Measurements from ENCODE around the gene UBE2D2. TPM values are rescaled to one million over a fixed set of nuclear protein-coding genes. Genes with fewer than 3 reads are reported as not detected.
"Not testable (repeated sequence)": the region's sequence is repeated elsewhere in the genome, so short reads cannot be mapped to it uniquely, and the experiment has no call there.

The UBE2D2 gene
- total and polyA plus RNA-seq, 2 donors, result 94.7 to 98.7 TPM

GRCh38 chr5:139527090-139527470 lies 34.1 kb upstream of the UBE2D2 start:
- 73% methylated on average over 2 of the region's 2 CpGs for WGBS
- not testable (repeated sequence) for DNase-seq (ENCODE audit: extremely low spot score); H3K27ac ChIP-seq (ENCODE audit: low read depth); H3K4me3 ChIP-seq (ENCODE audit: low read depth, low read length); H3K36me3 ChIP-seq (ENCODE audit: insufficient read depth); H3K4me1 ChIP-seq (ENCODE audit: insufficient read depth)

DNA sequence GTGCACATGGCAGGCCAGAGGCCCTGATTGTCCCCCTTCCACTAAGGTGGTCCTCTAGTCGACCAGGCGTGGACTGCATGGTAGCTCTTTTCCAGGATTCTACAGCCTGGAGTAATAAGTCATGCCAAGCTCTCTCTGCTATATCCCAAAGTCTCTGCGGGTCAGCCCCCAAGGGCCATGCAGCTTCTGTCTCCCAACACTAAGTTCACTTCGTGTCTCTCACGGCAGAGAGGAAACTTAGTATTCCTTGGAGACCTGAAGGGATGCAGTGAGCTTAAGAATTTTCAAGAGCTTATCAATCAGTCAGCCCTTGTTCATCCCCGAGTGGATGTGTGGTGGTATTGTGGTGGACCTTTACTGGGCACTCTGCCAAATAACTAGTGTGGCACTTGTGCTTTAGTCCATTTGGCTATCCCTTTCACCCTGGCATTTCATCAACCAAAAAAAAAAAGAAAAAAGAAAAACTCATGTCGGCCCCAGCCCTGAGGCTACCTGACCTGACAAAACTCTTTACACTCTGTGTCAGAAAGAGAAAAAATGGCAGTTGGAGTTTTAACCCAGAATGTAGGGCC lies 33.2 kb upstream of the UBE2D2 start:
- H3K4me3 ChIP-seq (ENCODE audit: low read depth, low read length); H3K27ac ChIP-seq (ENCODE audit: low read depth); H3K36me3 ChIP-seq (ENCODE audit: insufficient read depth); DNase-seq (ENCODE audit: extremely low spot score); H3K4me1 ChIP-seq (ENCODE audit: insufficient read depth): not testable (repeated sequence)
- WGBS, result 69% methylated on average over 7 of the region's 7 CpGs

DNA sequence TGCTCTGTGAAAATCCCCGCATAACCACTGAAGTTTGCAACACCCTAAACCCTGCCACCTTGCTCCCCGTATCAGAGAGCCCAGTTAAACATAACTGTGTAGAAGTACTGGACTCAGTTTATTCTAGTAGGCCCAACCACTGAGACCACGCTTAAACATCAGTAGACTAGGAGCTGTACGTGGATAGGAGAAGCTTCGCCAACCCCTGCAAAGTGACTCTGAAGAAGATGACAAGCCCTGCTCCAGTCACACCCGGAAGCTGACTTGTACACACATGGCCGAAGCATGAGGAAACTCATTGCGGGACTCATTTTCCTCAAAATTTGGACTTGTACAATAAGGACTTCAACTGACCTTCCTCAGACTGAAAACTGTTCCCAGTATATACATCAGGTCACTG lies 32.4 kb upstream of the UBE2D2 start:
- 95% methylated on average over 8 of the region's 8 CpGs for WGBS
- H3K36me3 ChIP-seq (ENCODE audit: insufficient read depth); H3K4me3 ChIP-seq (ENCODE audit: low read depth, low read length); H3K27ac ChIP-seq (ENCODE audit: low read depth); H3K4me1 ChIP-seq (ENCODE audit: insufficient read depth); DNase-seq (ENCODE audit: extremely low spot score): not testable (repeated sequence)

- 93% methylated on average over 2 of the region's 2 CpGs for WGBS
- DNase-seq (ENCODE audit: extremely low spot score); H3K27ac ChIP-seq (ENCODE audit: low read depth); H3K4me1 ChIP-seq (ENCODE audit: insufficient read depth); H3K36me3 ChIP-seq (ENCODE audit: insufficient read depth); H3K4me3 ChIP-seq (ENCODE audit: low read depth, low read length): not testable (repeated sequence)
Observed at GRCh38 chr5:139530079-139530478, 31.1 kb upstream of the UBE2D2 start.

DNA sequence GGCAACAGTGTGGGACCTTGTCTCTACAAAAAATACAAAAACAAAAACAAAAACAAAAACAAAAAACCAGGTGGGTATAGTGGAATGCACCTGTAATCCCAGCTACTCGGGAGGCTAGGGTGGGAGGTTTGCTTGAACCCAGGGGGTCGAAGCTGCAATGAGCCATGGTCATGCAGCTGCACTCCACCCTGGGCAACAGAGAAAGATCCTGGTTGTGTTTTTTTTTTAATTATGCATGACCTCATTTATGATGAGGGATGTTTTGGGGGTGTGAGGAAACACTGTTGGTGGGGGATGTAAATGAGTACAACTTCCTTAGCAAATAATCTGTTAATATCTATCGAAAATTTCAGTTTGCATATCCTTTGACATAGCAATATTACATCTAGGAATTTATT lies 29.4 kb upstream of the UBE2D2 start:
- no peak overlapping the region for H3K4me3 ChIP-seq (ENCODE audit: low read depth, low read length)
- no peak for DNase-seq (ENCODE audit: extremely low spot score)
- 93% methylated on average over 3 of the region's 3 CpGs for WGBS
- H3K27ac ChIP-seq (ENCODE audit: low read depth), result no peak overlapping the region
- H3K36me3 ChIP-seq (ENCODE audit: insufficient read depth), result no peaks in the 10 kb centered on the region
- H3K4me1 ChIP-seq (ENCODE audit: insufficient read depth), result no peaks in the 10 kb centered on the region

DNA sequence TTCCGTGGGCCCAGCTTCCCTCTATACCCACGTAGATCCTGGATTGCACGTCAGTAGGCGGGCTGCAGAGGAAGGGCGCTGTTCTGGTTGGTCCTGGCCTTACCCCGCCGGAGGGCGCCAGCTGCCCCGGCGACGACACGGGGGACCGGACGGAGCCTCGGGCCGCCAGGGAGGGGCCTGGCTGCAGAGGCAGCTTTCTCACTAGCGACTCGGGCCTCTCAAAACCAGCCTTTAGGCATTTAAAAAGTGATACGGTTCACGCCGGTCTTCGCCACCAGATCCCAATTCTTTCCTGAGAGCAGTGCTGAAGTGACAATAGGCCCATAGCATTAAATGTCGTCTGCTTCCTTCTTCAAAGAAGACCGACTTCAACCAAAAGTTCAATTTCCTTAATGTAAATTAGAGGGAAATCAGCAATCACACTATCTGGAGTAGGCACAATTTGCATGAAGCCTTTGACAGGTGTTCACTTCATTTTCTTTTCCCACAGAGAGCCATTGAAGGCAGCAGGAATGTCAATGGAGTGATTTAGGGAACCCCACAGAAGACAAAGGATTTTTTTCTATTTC lies 17.6 kb upstream of the UBE2D2 start:
- H3K4me1 ChIP-seq (ENCODE audit: insufficient read depth), result no peaks in the 10 kb centered on the region
- 17% methylated on average over 24 of the region's 24 CpGs for WGBS
- no peaks in the 10 kb centered on the region for H3K36me3 ChIP-seq (ENCODE audit: insufficient read depth)
- DNase-seq (ENCODE audit: extremely low spot score), result no peak
- H3K4me3 ChIP-seq (ENCODE audit: low read depth, low read length), result no peak overlapping the region
- no peak overlapping the region for H3K27ac ChIP-seq (ENCODE audit: low read depth)

GRCh38 chr5:139546593-139546992 lies 14.5 kb upstream of the UBE2D2 start:
- H3K4me1 ChIP-seq (ENCODE audit: insufficient read depth); H3K27ac ChIP-seq (ENCODE audit: low read depth); DNase-seq (ENCODE audit: extremely low spot score); H3K36me3 ChIP-seq (ENCODE audit: insufficient read depth); H3K4me3 ChIP-seq (ENCODE audit: low read depth, low read length): not testable (repeated sequence)
- WGBS, result 89% methylated on average over 6 of the region's 6 CpGs

- no peak for DNase-seq (ENCODE audit: extremely low spot score)
- no peaks in the 10 kb centered on the region for H3K36me3 ChIP-seq (ENCODE audit: insufficient read depth)
- no peaks in the 10 kb centered on the region for H3K4me1 ChIP-seq (ENCODE audit: insufficient read depth)
- 98% methylated on average over 49 of the region's 49 CpGs for WGBS
- H3K27ac ChIP-seq (ENCODE audit: low read depth), result no peak overlapping the region
- no peak overlapping the region for H3K4me3 ChIP-seq (ENCODE audit: low read depth, low read length)
Observed at GRCh38 chr5:139549162-139549894, 11.8 kb upstream of the UBE2D2 start.

GRCh38 chr5:139550051-139550872 lies 10.9 kb upstream of the UBE2D2 start:
- H3K4me1 ChIP-seq (ENCODE audit: insufficient read depth); H3K27ac ChIP-seq (ENCODE audit: low read depth); H3K36me3 ChIP-seq (ENCODE audit: insufficient read depth); H3K4me3 ChIP-seq (ENCODE audit: low read depth, low read length); DNase-seq (ENCODE audit: extremely low spot score): not testable (repeated sequence)
- 75% methylated on average over 12 of the region's 12 CpGs for WGBS

DNA sequence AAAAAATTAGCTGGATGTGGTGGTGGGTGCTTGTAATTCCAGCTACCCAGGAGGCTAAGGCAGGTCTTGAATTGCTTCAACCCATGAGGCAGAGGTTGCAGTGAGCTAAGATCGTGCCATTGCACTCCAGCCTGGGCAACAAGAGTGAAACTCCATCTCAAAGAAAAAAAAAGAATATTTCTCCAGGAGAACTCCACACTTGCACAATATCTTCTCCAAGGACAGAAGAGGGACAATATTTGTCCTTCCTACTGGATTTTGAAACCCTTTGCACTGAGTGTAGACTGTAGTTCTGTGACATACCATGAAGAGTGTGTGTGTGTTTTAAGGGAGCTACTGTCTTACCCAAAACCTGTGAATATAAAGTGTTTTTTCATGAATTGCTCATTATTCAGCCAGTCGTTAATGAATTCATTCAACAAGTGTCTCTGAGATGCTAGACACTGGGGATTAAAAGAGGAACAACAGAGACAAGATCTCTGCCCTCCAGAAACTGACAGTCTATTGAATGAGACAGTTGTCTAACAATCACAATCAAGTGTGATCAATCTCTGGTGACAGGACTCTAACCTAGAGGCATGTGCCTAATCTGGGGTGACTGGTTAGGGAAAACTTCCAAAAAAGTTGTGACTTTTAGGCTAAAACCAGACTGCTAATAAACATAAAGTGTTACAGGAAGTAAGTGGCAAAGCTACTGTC lies 9.8 kb upstream of the UBE2D2 start:
- no peak for DNase-seq (ENCODE audit: extremely low spot score)
- Histone ChIP-seq H3K4me3 (ENCODE audit: low read depth, low read length) (no peak overlapping the region), H3K4me1 (ENCODE audit: insufficient read depth) (no peaks in the 10 kb centered on the region), H3K27ac (ENCODE audit: low read depth) (no peak overlapping the region), H3K36me3 (ENCODE audit: insufficient read depth) (no peaks in the 10 kb centered on the region)
- WGBS, result 70% methylated on average over 2 of the region's 2 CpGs

DNA sequence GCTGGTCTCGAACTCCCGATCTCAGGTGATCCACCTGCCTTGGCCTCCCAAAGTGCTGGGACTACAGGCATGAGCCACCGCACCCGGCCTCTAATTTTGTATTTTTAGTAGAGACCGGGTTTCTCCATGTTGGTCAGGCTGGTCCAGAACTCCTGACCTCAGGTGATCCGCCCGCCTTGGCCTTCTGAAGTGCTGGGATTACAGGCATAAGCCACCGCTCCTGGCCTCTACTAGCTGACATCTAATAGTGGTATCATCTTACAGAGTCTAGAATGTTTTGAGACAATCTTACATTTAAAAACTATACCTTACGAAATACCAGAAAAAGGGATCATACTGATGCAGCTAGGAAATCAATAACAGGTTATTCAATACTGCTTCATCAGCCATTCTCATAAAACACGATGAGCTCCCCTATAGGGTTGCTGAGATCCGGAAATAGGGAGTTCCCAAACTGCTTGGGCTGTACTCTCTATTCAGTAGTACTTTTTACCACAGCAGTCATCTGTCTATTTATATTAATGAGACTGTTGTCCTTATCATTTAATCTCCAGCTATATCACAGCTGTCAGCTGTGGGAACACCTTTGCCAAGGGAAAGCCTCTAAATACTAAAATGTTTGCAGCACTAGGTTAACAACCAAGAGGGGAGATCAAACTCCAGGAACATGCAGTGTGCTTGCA lies 8.1 kb upstream of the UBE2D2 start:
- Histone ChIP-seq H3K36me3 (ENCODE audit: insufficient read depth) (no peaks in the 10 kb centered on the region), H3K27ac (ENCODE audit: low read depth) (no peak overlapping the region), H3K4me3 (ENCODE audit: low read depth, low read length) (no peak overlapping the region), H3K4me1 (ENCODE audit: insufficient read depth) (no peaks in the 10 kb centered on the region)
- 91% methylated on average over 11 of the region's 11 CpGs for WGBS
- no peak for DNase-seq (ENCODE audit: extremely low spot score)

DNA sequence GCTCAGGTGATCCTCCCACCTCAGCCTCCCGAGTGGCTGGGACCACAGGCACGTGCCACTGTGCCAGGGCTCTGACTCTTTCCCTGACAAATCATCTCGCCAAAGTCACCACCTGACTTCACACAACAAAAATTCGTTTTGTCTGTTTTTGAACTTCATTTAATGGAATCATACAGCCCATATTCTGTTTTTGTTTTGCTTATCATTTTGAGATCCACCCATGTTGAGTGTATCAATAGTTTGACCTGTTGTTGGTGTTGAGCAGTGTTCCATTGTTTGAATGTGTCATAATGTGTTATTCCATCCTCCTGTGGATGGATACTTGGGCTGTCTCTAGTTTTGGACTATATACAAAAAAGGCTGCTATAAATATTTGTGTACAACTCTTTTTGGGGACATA lies 6.9 kb upstream of the UBE2D2 start:
- no peaks in the 10 kb centered on the region for H3K36me3 ChIP-seq (ENCODE audit: insufficient read depth)
- no peak for DNase-seq (ENCODE audit: extremely low spot score)
- WGBS, result 83% methylated on average over 4 of the region's 4 CpGs

GRCh38 chr5:139557811-139558210 lies 3.3 kb upstream of the UBE2D2 start:
- H3K27ac ChIP-seq (ENCODE audit: low read depth), result no peak overlapping the region
- WGBS, result 50% methylated on average over 2 of the region's 2 CpGs
- no peaks in the 10 kb centered on the region for H3K4me1 ChIP-seq (ENCODE audit: insufficient read depth)
- no peaks in the 10 kb centered on the region for H3K36me3 ChIP-seq (ENCODE audit: insufficient read depth)
- H3K4me3 ChIP-seq (ENCODE audit: low read depth, low read length), result no peak overlapping the region
- DNase-seq (ENCODE audit: extremely low spot score), result no peak

More for the DNA sequence above, 6.9 kb upstream of the UBE2D2 start:
- no peak overlapping the region for H3K4me3 ChIP-seq (ENCODE audit: low read depth, low read length)
- H3K27ac ChIP-seq (ENCODE audit: low read depth), result no peak overlapping the region
- no peaks in the 10 kb centered on the region for H3K4me1 ChIP-seq (ENCODE audit: insufficient read depth)
